COLO668 (cell line): ENCODE results near the gene KLHDC8A.
A peak's percentile ranks its signal among the peaks of the same experiment; 100 is the strongest.
"Not testable (repeated sequence)": the region's sequence is repeated elsewhere in the genome, so short reads cannot be mapped to it uniquely, and the experiment has no call there.

Source experiments
- DNase-seq: peaks from one replicate; lab custom pipeline; 2025; ENCODE audit not compliant: unreplicated experiment; lab: John Stamatoyannopoulos, UW

The KLHDC8A gene

GRCh38 chr1:205298191-205298994 is 58.3 kb downstream of the KLHDC8A start:
- peak; percentile 52 for DNase-seq

- not testable (repeated sequence) for DNase-seq
Measured at GRCh38 chr1:205297546-205298177, 59.1 kb downstream of the KLHDC8A start.

- no peak for DNase-seq
Measured at GRCh38 chr1:205296154-205296553, 60.6 kb downstream of the KLHDC8A start.

DNA sequence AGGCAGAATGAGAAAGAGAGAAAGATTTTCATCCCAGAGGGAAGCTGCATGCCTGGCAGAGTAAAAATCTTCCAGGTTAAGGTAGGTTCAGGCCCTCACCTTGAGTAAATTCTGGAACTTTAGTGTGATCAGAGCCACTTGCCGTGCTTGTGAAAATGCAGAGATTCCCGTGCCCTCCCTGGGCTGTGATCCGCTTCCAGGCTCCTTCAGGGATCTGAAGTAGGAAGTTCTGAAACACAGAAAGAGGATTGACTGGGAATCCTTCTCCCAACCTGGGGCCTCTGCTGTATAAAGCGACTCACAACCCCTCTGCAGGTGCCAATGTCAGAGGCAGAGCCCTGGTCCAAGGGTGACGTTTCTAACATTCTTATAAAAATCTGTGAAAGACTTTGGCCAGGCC is 61.8 kb downstream of the KLHDC8A start:
- DNase-seq: no peak

- DNase-seq: no peak
Measured at GRCh38 chr1:205294175-205294917, 62.4 kb downstream of the KLHDC8A start.

DNA sequence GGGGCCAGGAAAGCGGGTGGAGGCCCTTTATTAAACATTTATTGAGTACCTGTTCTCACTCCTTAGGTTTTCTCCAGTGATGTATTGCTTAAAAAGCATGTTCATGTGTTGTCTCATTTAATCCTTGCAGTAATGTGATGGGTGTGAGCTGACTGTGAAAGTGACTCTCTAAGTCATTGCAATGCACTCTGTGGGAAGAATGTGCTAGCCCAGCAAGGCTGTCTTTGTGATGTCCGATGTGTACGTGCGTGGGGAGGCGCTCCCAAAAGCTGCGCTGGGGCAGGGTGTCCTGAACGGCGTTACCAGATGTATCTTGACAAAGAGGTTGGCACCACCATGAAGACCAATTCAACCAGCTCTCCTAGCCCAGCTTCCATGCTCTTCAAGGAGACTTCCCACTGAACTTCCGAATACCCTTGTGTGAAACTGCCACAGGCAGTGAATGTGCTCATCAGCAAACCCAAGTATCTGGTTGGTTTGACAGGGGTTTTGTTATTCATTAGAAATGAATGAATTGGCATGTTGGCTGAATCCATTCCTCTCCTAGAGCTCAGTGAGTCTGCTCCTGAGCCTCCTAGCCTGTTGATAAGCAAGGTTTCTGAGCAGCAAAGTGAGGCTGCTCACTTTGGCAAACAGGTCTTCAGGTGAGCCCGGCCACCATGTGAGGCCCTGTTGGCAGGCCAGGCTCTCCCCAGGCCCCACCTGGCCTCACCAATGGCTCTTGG is 63.2 kb downstream of the KLHDC8A start:
- DNase-seq: no peak

DNA sequence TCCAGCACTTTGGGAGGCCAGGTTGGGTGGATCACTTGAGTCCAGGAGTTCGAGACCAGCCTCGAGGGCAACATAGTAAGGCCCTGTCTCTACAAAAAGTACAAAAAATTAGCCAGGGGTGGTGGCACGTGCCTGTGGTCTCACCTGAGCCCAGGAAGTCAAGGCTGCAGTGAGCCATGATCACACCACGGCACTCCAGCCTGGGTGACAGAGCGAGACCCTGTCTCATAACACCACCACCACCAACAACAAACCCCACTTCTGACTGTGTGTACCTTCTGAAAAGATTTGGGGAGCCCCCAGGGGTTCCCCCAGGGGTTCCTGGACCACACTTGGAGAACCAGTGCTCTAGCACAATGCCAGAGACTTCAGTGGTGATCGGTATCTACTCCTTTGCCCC is 65.1 kb downstream of the KLHDC8A start:
- no peak for DNase-seq

DNA sequence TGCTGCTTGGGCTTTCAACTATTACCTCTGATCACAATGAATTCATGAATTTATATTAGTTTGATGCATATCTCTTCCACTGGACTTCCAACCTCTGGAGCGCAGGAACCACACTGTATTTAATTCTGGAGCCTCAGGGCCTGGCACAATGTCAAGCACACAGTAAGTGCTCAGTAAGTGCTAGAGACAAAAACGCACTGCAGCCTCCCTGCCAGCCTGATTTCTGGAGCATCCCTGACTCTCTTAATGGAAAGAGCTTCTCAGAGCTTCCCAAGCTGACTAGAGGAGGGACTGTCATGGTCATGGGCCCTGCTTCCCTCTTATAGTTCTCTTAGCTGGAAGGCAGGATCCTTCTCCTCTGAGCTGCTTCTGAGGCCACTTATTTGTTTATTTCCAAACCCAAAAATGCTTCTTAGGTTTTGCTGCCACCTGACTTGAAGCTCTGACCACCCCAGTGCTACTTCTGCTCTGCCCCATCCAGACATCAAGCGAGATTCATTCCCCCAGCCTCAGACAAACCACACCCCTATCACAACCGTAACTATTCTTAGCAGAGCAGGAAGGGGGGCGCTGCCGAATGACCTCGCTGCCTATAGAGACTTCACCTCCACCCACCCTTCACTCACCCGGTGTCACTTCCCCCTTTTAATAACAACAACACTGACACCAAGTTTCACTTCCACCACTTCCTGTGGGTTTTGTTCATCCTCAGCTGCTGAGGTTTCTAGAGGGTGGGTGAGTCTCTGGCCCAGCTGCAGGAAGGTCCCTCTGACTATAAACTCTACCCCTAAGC is 68.8 kb downstream of the KLHDC8A start:
- peak; percentile 14 for DNase-seq

DNA sequence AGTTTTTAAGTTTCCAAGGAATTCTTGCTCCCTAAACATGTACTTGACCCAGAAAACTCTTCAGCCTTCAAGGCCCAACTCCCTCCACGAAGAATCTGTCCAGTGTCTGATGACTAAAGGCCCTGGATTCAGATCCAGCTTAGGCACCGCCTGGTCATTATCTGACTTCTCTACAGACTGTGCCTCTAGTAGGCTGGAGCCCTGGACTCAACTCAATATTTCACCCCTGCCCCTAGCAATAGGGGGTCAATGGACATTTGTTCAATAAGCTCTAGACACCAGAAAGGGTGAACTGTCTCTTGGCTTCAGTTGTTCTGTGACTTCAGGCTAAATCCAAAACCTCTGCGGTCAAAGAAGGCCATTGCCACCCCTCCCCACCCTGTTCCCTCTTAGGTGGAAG is 69.6 kb downstream of the KLHDC8A start:
- DNase-seq: no peak

GRCh38 chr1:205286335-205286950 is 70.3 kb downstream of the KLHDC8A start:
- DNase-seq: no peak
